GM18867 (cell line): ENCODE results near the gene RECQL.

Experiments
- ATAC-seq: cut with Tn5 transposase; IDR thresholded peaks from one replicate; pipeline ENCODE4 v1.9.1; 2021; ENCODE audit warnings: mild to moderate bottlenecking, moderate library complexity; ENCODE audit not compliant: unreplicated experiment

Gene RECQL

GRCh38 chr12:21501258-21502163, at the start of gene RECQL, which contains the start of gene GOLT1B:
RECQL (minus strand) TSS chr12:21501635; CDS start chr12:21499570, 2,065 bp downstream.
GOLT1B (plus strand) TSS chr12:21501789; CDS start chr12:21501924, 135 bp downstream.
- ATAC-seq: peak; percentile 99

GRCh38 chr12:21547437-21547836, 46.0 kb upstream of the RECQL start:
- ATAC-seq: no peak

- no peak for ATAC-seq
Measured at GRCh38 chr12:21546716-21547115, 45.3 kb upstream of the RECQL start.

GRCh38 chr12:21545557-21545956, 44.1 kb upstream of the RECQL start:
- ATAC-seq: no peak

- no peak for ATAC-seq
Measured at GRCh38 chr12:21543151-21543550, 41.7 kb upstream of the RECQL start.

GRCh38 chr12:21542403-21542802, 41.0 kb upstream of the RECQL start:
- no peak for ATAC-seq

- no peak for ATAC-seq
Measured at GRCh38 chr12:21541773-21542172, 40.3 kb upstream of the RECQL start.

GRCh38 chr12:21539797-21540196, 38.4 kb upstream of the RECQL start:
- no peak for ATAC-seq

- no peak for ATAC-seq
Measured at GRCh38 chr12:21538061-21538653, 36.7 kb upstream of the RECQL start.

- ATAC-seq: no peak
Measured at GRCh38 chr12:21529456-21529855, 28.0 kb upstream of the RECQL start.

GRCh38 chr12:21528953-21529352, 27.5 kb upstream of the RECQL start:
- ATAC-seq: no peak

- ATAC-seq: peak; percentile 96
Measured at GRCh38 chr12:21527451-21528180, 26.2 kb upstream of the RECQL start.

GRCh38 chr12:21526721-21527345, 25.4 kb upstream of the RECQL start:
- no peak for ATAC-seq

GRCh38 chr12:21526053-21526452, 24.6 kb upstream of the RECQL start, which contains the start of gene SPX:
SPX (plus strand) TSS chr12:21526296; CDS start chr12:21526473, 177 bp downstream.
- no peak for ATAC-seq

GRCh38 chr12:21523148-21523547, 21.7 kb upstream of the RECQL start:
- ATAC-seq: no peak

- ATAC-seq: no peak
Measured at GRCh38 chr12:21521541-21521940, 20.1 kb upstream of the RECQL start.

- no peak for ATAC-seq
Measured at GRCh38 chr12:21518451-21518850, 17.0 kb upstream of the RECQL start.

GRCh38 chr12:21516281-21516680, 14.8 kb upstream of the RECQL start:
- ATAC-seq: no peak

GRCh38 chr12:21509768-21510167, 8.3 kb upstream of the RECQL start:
- ATAC-seq: peak; percentile 94

- ATAC-seq: no peak
Measured at GRCh38 chr12:21507849-21508248, 6.4 kb upstream of the RECQL start.

- ATAC-seq: no peak
Measured at GRCh38 chr12:21505888-21506287, 4.5 kb upstream of the RECQL start.
